CD4-positive, alpha-beta T cell treated with Interleukin-15 for 4 hours (primary cell): ENCODE results near the gene TMEM127.
"Not testable (repeated sequence)": the region's sequence is repeated elsewhere in the genome, so short reads cannot be mapped to it uniquely, and the experiment has no call there.

ENCODE experiments used
- DNase-seq: peaks from one replicate; pipeline ENCODE4 v3.0.0-alpha.2; 2020; ENCODE audit warnings: low spot score

The TMEM127 gene, protein sequence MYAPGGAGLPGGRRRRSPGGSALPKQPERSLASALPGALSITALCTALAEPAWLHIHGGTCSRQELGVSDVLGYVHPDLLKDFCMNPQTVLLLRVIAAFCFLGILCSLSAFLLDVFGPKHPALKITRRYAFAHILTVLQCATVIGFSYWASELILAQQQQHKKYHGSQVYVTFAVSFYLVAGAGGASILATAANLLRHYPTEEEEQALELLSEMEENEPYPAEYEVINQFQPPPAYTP

DNA sequence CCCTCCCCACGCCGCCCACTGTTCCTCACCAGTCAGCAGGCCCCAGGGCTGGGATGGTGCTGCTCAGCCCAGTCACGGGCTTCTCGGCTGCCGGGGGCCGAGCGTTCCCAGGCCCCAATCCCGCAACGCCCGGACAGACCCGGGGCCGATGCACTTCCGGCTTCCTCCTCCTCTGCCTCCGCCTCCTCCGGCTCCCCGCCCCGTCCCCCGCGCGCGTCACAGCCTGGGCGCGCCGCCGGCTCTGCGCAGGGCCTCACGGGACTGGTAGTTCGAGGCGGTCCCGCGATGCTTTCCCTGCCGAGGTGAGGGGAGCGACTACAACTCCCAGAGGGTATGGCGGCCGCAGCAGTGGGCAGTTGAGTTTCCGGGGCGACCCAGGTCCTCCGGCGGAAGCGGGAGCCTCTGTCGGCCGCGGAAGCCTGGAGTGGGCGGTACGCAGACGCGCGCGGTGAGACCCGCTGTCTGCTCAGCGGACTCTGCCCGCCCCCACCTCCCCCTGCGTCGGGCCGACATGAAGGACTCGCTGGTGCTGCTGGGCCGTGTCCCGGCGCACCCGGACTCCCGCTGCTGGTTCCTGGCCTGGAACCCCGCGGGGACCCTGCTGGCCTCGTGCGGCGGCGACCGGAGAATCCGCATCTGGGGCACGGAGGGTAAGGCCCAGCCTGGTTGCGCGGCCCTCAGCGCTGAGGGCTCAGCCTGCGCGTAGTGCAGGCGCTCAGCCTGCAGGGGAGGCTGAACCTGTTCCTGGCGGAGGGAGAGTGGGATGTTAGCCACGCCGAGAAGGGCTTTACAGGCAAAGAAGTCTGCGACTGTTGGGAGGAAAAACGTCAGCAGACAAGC, at the start of gene TMEM127, which contains the start of gene CIAO1:
Gene TMEM127 (minus strand): TSS at position 158 of the 840 bp plus-strand sequence. CDS start 616 bp downstream, outside the sequence.
Gene CIAO1 (plus strand): TSS at position 386 of the 840 bp plus-strand sequence. CDS start 126 bp downstream, at position 512.
- peak; percentile 97 for DNase-seq

GRCh38 chr2:96315005-96315399, 49.2 kb upstream of the TMEM127 start:
- no peak for DNase-seq

- no peak for DNase-seq
Observed at GRCh38 chr2:96308248-96308647, 42.5 kb upstream of the TMEM127 start.

GRCh38 chr2:96306370-96306769, 40.6 kb upstream of the TMEM127 start:
- DNase-seq: no peak

DNA sequence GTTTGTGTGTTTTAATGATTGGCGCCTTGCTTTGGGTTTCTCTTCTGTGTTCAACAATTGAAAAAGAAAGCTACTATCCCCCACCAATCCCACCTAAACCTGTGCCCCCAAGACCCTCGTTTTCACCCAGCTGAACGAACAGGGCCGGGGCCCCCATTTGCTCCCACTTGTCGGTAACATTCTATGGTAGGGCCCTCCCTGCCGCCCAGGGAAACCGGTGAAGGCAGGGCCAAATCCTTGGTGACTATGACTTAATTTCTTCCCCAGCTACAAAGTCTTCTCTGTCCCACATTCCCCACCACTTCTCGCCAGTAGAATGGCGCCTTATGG, 40.1 kb upstream of the TMEM127 start:
- no peak for DNase-seq

DNA sequence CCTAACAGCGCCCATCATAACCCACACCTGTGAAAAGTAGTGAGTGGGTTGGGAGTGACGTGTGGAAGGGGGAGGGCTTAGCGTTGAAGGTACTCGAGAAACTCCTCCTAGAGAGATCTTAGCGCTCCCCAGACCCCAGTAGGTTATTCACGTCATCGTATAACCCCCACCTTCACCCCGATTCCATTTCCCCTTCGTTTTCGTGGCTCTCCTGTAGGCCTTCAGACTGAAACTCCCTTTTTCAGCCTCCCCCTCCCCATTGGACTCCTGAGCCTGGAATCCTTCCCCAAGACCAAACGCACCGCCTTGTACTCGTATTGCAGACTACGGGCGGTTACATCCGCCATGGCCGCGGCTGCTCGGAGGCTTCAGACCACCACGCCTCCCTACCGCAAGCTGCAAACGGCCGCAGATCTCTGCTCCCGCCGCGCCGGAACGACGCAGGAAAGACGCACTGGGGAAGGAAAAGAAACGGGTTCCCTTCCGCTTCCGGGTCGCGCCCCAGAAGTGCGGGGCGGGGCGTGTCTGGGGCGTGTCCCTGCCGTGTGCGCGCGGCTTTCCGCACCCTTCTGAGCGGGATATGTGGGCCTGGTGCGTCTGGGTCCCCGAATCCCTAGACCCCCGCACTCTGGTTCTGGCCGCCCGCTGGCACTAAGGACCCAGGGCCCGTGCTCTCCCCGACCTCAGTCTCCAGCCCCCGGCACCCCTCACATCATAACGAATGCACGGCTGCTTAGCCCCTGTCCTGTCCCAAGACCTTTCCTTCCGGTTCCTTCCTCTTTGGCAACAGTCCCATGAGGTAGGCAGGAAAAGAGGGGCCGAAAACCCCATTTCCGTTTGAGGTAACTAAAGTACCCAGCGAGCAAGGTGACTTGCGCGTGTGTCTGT, 39.5 kb upstream of the TMEM127 start, which contains the start of gene SNRNP200:
Gene SNRNP200 (minus strand): TSS at position 456 of the 888 bp plus-strand sequence. CDS start 109 bp downstream, at position 347.
- DNase-seq: peak; percentile 89

- no peak for DNase-seq
Observed at GRCh38 chr2:96304606-96305005, 38.8 kb upstream of the TMEM127 start.

DNA sequence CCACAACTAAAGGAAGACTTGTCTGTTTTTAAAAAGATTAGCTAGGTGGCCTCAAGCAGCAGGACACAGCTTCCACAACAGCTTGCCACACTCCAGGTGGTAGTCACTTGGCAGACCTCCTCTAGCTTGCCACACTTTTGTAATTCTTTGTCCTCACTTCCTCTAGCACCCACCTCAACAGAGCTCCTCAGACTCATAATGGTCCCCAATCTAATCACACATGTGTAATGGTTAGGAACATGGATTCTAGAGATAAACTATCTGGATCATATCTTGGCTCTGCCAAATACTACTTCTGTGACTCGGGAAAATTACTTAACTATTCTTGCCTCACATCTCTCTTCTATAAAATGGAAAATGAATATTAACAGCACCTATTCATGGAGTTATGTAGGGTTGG, 36.1 kb upstream of the TMEM127 start:
- no peak for DNase-seq

GRCh38 chr2:96296925-96297324, 31.1 kb upstream of the TMEM127 start:
- DNase-seq: no peak

DNA sequence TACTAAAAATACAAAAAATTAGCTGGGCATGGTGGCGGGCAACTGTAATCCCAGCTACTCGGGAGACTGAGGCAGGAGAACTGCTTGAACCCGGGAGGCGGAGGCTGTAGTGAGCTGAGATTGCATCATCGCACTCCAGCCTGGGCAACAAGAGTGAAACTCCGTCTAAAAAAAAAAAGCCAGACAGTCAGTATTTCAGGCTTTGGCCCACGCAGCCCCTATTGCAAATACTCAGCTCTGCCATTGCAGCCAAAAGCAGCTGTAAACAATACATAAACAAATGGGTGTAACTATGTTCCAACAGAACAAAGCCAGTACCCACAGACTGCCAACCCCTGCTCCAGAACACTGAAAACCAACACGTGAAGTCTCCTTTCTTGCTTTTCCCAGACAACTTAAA, 28.5 kb upstream of the TMEM127 start:
- DNase-seq: not testable (repeated sequence)

GRCh38 chr2:96291751-96292150, 26.0 kb upstream of the TMEM127 start:
- DNase-seq: no peak

- no peak for DNase-seq
Observed at GRCh38 chr2:96287273-96287856, 21.6 kb upstream of the TMEM127 start.

GRCh38 chr2:96276787-96277499, 11.1 kb upstream of the TMEM127 start:
- no peak for DNase-seq

GRCh38 chr2:96274355-96275056, 8.7 kb upstream of the TMEM127 start:
- DNase-seq: no peak

DNA sequence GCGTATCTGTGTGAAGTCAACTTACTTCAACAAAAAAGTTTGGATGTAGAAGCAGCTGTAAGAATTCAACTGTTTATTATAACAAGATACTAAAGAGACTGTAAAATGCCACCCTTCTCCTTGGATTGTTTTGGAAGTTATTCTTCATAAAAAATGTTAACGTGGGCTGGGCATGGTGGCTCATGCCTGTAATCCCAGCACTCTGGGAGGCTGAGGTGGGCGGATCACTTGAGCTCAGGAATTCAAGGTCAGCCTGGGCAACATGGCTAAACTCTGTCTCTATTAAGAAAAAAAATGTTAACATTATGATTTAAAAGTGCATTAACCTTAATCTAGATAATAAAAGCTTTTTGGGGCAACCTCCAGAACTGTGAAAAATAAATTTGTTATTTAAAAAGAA, 8.0 kb upstream of the TMEM127 start:
- no peak for DNase-seq

DNA sequence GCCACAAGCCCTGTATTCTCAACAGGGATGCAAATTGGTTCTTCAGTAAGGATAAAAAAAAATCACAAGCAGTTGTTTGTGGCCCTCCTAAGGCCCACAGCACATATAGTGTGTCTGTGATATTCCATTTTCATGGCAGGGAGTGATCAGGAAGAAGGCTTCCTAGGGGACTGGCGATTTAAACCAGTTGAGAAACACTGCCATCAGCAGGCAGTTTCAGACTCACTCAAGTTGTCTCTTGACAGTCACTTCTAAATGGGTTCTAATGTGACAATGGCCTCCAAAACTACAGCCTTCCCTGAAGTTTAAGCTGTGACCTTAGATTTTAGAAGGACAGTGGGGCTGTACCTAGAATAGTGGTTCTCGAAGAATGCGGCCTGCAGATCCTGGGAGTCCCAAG, 6.2 kb upstream of the TMEM127 start:
- DNase-seq: no peak

DNA sequence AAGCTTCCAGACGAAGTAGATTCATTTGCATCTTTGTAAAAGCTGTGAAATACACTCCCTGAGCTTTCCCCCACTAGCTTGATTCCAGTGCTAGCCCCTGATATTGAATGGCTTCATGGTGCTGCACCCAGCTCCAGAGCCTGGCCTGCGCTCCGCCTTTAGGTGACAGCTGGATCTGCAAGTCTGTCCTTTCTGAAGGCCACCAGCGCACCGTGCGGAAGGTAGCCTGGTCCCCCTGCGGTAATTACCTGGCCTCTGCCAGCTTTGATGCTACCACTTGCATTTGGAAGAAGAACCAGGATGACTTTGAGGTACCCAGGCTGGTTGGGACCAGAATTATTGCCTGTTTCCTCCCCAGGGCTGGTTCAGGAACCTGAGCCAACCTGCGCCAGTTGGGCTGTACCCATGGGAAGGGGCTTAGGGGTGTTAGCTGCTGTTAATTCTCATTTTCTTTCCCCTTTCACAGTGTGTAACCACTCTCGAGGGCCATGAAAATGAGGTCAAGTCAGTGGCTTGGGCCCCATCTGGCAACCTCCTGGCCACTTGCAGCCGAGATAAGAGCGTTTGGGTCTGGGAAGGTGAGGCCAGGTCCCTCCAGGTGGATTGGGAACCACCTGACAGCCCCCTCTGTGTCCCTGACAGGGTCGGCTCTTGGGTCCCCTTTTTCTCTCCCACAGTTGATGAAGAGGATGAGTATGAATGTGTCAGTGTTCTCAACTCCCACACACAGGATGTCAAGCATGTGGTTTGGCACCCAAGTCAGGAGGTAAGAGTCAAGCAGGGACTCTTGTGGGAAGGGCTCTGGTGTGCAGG, 1.6 kb upstream of the TMEM127 start:
- DNase-seq: peak; percentile 22

- peak; percentile 7 for DNase-seq
Observed at GRCh38 chr2:96265349-96265839, 403 bp downstream of the TMEM127 start.

GRCh38 chr2:96264656-96265348, 995 bp downstream of the TMEM127 start:
- DNase-seq: peak; percentile 17
